Endothelial cell of umbilical vein (primary cell): ENCODE data around the gene LRRC27. TPM values are rescaled to one million over a fixed set of nuclear protein-coding genes. Genes with fewer than 3 reads are reported as not detected.

Experiments used
- BruUV-seq: library from RNA; stranded (reverse); fragments of 400-500 nt; replicated peaks from 2 replicates; lab custom pipeline; 2021; lab: Mats Ljungman, UMichigan
- CTCF ChIA-PET: fragments of 300-600, 350-600 bp; sonication (Branson Sonifier 250); formaldehyde crosslinking; loops from one replicate; lab custom pipeline; 2021; ENCODE audit warnings: antibody characterized with exemption, inconsistent platforms; lab: Charles Lee
- POLR2A ChIA-PET: fragments of 300-600, 350-600 bp; sonication (Branson Sonifier 250); formaldehyde crosslinking; loops from one replicate; lab custom pipeline; 2021; ENCODE audit warnings: antibody characterized with exemption, inconsistent platforms; lab: Charles Lee
- DNase-seq: peaks from one replicate; pipeline ENCODE4 v3.0.0-alpha.2; 2011; ENCODE audit warnings: low read depth, low spot score
- FAIRE-seq: peaks from 2 replicates; lab custom pipeline; 2011; peaks lifted over from hg19 to GRCh38; lab: Jason Lieb, UNC
- H2AFZ ChIP-seq: 2 replicates; pipeline ENCODE4 v1.6.0; 2012; ENCODE audit warnings: low read depth, low read length, control low read depth, inconsistent platforms
- H3K27ac ChIP-seq: 2 replicates; pipeline ENCODE4 v1.5.1; 2011; ENCODE audit warnings: low read depth, mild to moderate bottlenecking, control low read depth, low read length, moderate library complexity; ENCODE audit not compliant: insufficient read depth
- H3K27me3 ChIP-seq, 2 experiments: 2 replicates each; pipeline versions ENCODE4 v1.6.0 to v1.6.1; 2011; ENCODE audit warnings: low read length in 2 of 2, mixed read lengths in 1 of 2; ENCODE audit not compliant: control insufficient read depth in 2 of 2, insufficient read depth in 2 of 2
- H3K36me3 ChIP-seq, 2 experiments: 2 replicates in 1 of 2; 3 replicates in 1 of 2; pipeline ENCODE4 v1.5.1; 2011; ENCODE audit warnings: low read length in 2 of 2, mild to moderate bottlenecking in 1 of 2, moderate library complexity in 1 of 2; ENCODE audit not compliant: control insufficient read depth in 2 of 2, insufficient read depth in 2 of 2; ENCODE audit errors: extremely low read depth in 1 of 2
- H3K4me1 ChIP-seq: 3 replicates; pipeline ENCODE4 v1.5.1; 2011; ENCODE audit warnings: mild to moderate bottlenecking, low read length; ENCODE audit not compliant: control insufficient read depth, insufficient read depth; ENCODE audit errors: extremely low read depth
- H3K4me2 ChIP-seq: 2 replicates; pipeline ENCODE4 v1.6.1; 2011; ENCODE audit warnings: low read length, control low read depth, mixed read lengths; ENCODE audit not compliant: insufficient read depth
- H3K4me3 ChIP-seq, 3 experiments: fragments of 200-600 bp in 1 of 3; sonication (generic), shearing (Covaris generic) in 1 of 3; replicated peaks in 1 of 3; 2 replicates each; pipeline ENCODE4 v1.5.1; 2011 to 2016; ENCODE audit warnings: control low read depth in 3 of 3, low read length in 3 of 3, mild to moderate bottlenecking in 2 of 3, inconsistent platforms in 1 of 3, low read depth in 1 of 3, moderate library complexity in 1 of 3; ENCODE audit not compliant: insufficient read depth in 1 of 3
- H3K79me2 ChIP-seq: 2 replicates; pipeline ENCODE4 v1.6.0; 2012; ENCODE audit warnings: low read length, inconsistent platforms; ENCODE audit not compliant: control insufficient read depth, insufficient read depth
- H3K9ac ChIP-seq: replicated peaks from 2 replicates; pipeline ENCODE3; 2011; ENCODE audit warnings: low read length, control low read depth; ENCODE audit not compliant: insufficient read depth; ENCODE audit errors: extremely low read depth
- H3K9me1 ChIP-seq: replicated peaks from 3 replicates; pipeline ENCODE4 v1.6.0; 2011; ENCODE audit warnings: mild to moderate bottlenecking, low read length; ENCODE audit not compliant: control insufficient read depth, insufficient read depth; ENCODE audit errors: extremely low read depth
- H3K9me3 ChIP-seq: replicated peaks from 2 replicates; pipeline ENCODE4 v1.5.1; 2012; ENCODE audit warnings: low read length, inconsistent platforms; ENCODE audit not compliant: control insufficient read depth, insufficient read depth
- H4K20me1 ChIP-seq: replicated peaks from 2 replicates; pipeline ENCODE3; 2011; ENCODE audit warnings: mild to moderate bottlenecking, low read length; ENCODE audit not compliant: control insufficient read depth, insufficient read depth; ENCODE audit errors: extremely low read depth
- CTCF ChIP-seq, 2 donors: IDR thresholded peaks; 1 replicate in 1 of 2; 2 replicates in 1 of 2; pipeline ENCODE4 v1.5.1; 2011; ENCODE audit warnings: low read length in 2 of 2, mild to moderate bottlenecking in 2 of 2, moderate library complexity in 2 of 2, control low read depth in 1 of 2, inconsistent platforms in 1 of 2, low read depth in 1 of 2; ENCODE audit not compliant: insufficient read depth in 1 of 2; ENCODE audit errors: extremely low read depth in 1 of 2
- EZH2 ChIP-seq: IDR thresholded peaks from 2 replicates; pipeline ENCODE4 v1.6.1; 2012; ENCODE audit warnings: borderline replicate concordance, low read depth, mild to moderate bottlenecking, moderate library complexity, low read length, inconsistent platforms; ENCODE audit not compliant: severe bottlenecking
- FOS ChIP-seq: IDR thresholded peaks from 2 replicates; pipeline ENCODE4 v1.6.1; 2011; ENCODE audit warnings: mild to moderate bottlenecking, low read length, moderate library complexity, borderline replicate concordance; ENCODE audit not compliant: insufficient read depth
- GATA2 ChIP-seq: IDR thresholded peaks from 2 replicates; pipeline ENCODE4 v1.7.0; 2011; ENCODE audit warnings: low read depth, mild to moderate bottlenecking, moderate library complexity, mixed read lengths, low read length; ENCODE audit not compliant: insufficient read length, insufficient read depth
- JUN ChIP-seq: IDR thresholded peaks from 2 replicates; pipeline ENCODE4 v1.6.1; 2011; ENCODE audit warnings: borderline replicate concordance, low read depth; ENCODE audit not compliant: insufficient read length, insufficient read depth
- MAX ChIP-seq: IDR thresholded peaks from 2 replicates; pipeline ENCODE4 v1.6.1; 2011; ENCODE audit not compliant: insufficient read depth, insufficient read length
- MYC ChIP-seq: IDR thresholded peaks from one replicate; pipeline ENCODE4 v1.6.1; 2011; ENCODE audit warnings: mild to moderate bottlenecking, low read depth, low read length
- POLR2A ChIP-seq: IDR thresholded peaks from 2 replicates; pipeline ENCODE4 v1.6.1; 2012; ENCODE audit warnings: low read depth, mild to moderate bottlenecking, control low read depth, low read length
- POLR2AphosphoS5 ChIP-seq: IDR thresholded peaks from 2 replicates; pipeline ENCODE4 v1.6.1; 2012; ENCODE audit warnings: low read depth, mild to moderate bottlenecking, control low read depth, low read length, moderate library complexity; ENCODE audit not compliant: insufficient read depth
- dilution Hi-C: fragments of 300-500 bp; cut with MboI; formaldehyde crosslinking; loops from one replicate; pipeline ENCODE4 v1.15.0; 2019; ENCODE audit warnings: low sequenced_read_pairs; ENCODE audit not compliant: extremely low pct_ligation_motif_present
- intact Hi-C: fragments of 100-400 bp; cut with micrococcal nuclease; formaldehyde crosslinking; loops from one replicate; pipeline ENCODE4 v1.10.0; 2022
- polyA plus RNA-seq, 4 experiments: library from polyadenylated mRNA; depleted of rRNA in 3 of 4; stranded (reverse) in 3 of 4; unstranded in 1 of 4; fragments of >200 nt; gene quantifications; 2 replicates each; pipeline versions ENCODE4 v1.2.1 to v1.2.3, GENCODE V29; 2011 to 2012; ENCODE audit warnings: missing spikeins in 1 of 4
- total RNA-seq: library from RNA; stranded (reverse); gene quantifications from 2 replicates; pipeline ENCODE4 v1.2.3, GENCODE V29; 2021

Gene LRRC27
- total and polyA plus RNA-seq, 2 donors (not counting 3 experiments of a cell fraction or from before 2014, with no cell fraction given): 8.3 to 13.6 TPM

GRCh38 chr10:132311338-132311939 lies 20.6 kb upstream of the LRRC27 start:
- Histone ChIP-seq H3K4me2 (no peak overlapping the region), H3K4me3 (no peak overlapping the region), H3K36me3 (no peaks in the 10 kb centered on the region), H3K9me3 (no peaks in the 10 kb centered on the region), H2AFZ (no peak overlapping the region), H3K27me3 (peaks cover 4 to 9% of the 10 kb centered on the region in 2 experiments), H3K4me1 (no peaks in the 10 kb centered on the region), H4K20me1 (no peaks in the 10 kb centered on the region), H3K9me1 (no peaks in the 10 kb centered on the region), H3K27ac (no peak overlapping the region), H3K9ac (no peak overlapping the region), H3K79me2 (no peaks in the 10 kb centered on the region)
- intact Hi-C loops: no loop called here
- CTCF ChIA-PET: no interaction called here
- dilution Hi-C loops: no loop called here
- no peak for DNase-seq
- no TSS peak for BruUV-seq
- FAIRE-seq: no peak
- TF ChIP-seq POLR2A (no peak), CTCF (IDR thresholded peaks at IDR 0.05; ENCODE audit: extremely low read depth in 1 of 2, insufficient read depth in 1 of 2, low read depth in 1 of 2, low read length in 2 of 2) (no peak), FOS (no peak), EZH2 (no peak), MYC (no peak), GATA2 (no peak), POLR2AphosphoS5 (no peak), JUN (no peak), MAX (no peak)
- POLR2A ChIA-PET: no interaction called here
